Activated T-cell treated with anti-CD3 and anti-CD28 coated beads for 24 hours (primary cell): ENCODE measurements around the gene PWWP2B.
"Not testable (repeated sequence)": the region's sequence is repeated elsewhere in the genome, so short reads cannot be mapped to it uniquely, and the experiment has no call there.

Experiments used
- DNase-seq: peaks from one replicate; pipeline ENCODE4 v3.0.0-alpha.2; 2020; ENCODE audit warnings: low read depth

Gene PWWP2B

GRCh38 chr10:132381741-132382140, 15.3 kb upstream of the PWWP2B start:
- DNase-seq, result no peak

- DNase-seq, result no peak
These were observed 14.6 kb upstream of the PWWP2B start for GRCh38 chr10:132382231-132382922.

GRCh38 chr10:132383101-132383500, 13.9 kb upstream of the PWWP2B start:
- no peak for DNase-seq

GRCh38 chr10:132383751-132384196, 13.2 kb upstream of the PWWP2B start:
- no peak for DNase-seq

GRCh38 chr10:132384618-132385388, 12.2 kb upstream of the PWWP2B start:
- no peak for DNase-seq

GRCh38 chr10:132385389-132385667, 11.7 kb upstream of the PWWP2B start:
- no peak for DNase-seq

GRCh38 chr10:132385721-132386418, 11.1 kb upstream of the PWWP2B start:
- DNase-seq, result no peak

- DNase-seq, result no peak
These were observed 10.6 kb upstream of the PWWP2B start for GRCh38 chr10:132386419-132386831.

GRCh38 chr10:132386896-132387295, 10.1 kb upstream of the PWWP2B start:
- DNase-seq, result not testable (repeated sequence)

GRCh38 chr10:132387764-132388210, 9.2 kb upstream of the PWWP2B start:
- DNase-seq, result peak; percentile 53

- no peak for DNase-seq
These were observed 8.0 kb upstream of the PWWP2B start for GRCh38 chr10:132388891-132389432.

GRCh38 chr10:132389433-132390169, 7.4 kb upstream of the PWWP2B start:
- DNase-seq, result no peak

- no peak for DNase-seq
These were observed 6.7 kb upstream of the PWWP2B start for GRCh38 chr10:132390170-132390920.

- DNase-seq, result no peak
These were observed 5.9 kb upstream of the PWWP2B start for GRCh38 chr10:132390921-132391675.

- DNase-seq, result no peak
These were observed 5.4 kb upstream of the PWWP2B start for GRCh38 chr10:132391676-132392020.

GRCh38 chr10:132392184-132392800, 4.7 kb upstream of the PWWP2B start:
- DNase-seq, result no peak

- DNase-seq, result no peak
These were observed 3.9 kb upstream of the PWWP2B start for GRCh38 chr10:132392811-132393694.

- DNase-seq, result no peak
These were observed 3.3 kb upstream of the PWWP2B start for GRCh38 chr10:132393695-132394181.
